HG03196 (cell line): ENCODE data around the gene RDH16.
"Not testable (repeated sequence)": the region's sequence is repeated elsewhere in the genome, so short reads cannot be mapped to it uniquely, and the experiment has no call there.

Source experiments
- ATAC-seq: cut with Tn5 transposase; IDR thresholded peaks from one replicate; pipeline ENCODE4 v1.9.1; 2021; ENCODE audit not compliant: unreplicated experiment

The RDH16 gene

GRCh38 chr12:56954958-56955355 is 2.5 kb downstream of the RDH16 start:
- ATAC-seq = no peak

GRCh38 chr12:56954057-56954957 is 3.1 kb downstream of the RDH16 start:
- no peak for ATAC-seq

GRCh38 chr12:56953314-56953713 is 4.1 kb downstream of the RDH16 start:
- ATAC-seq = no peak

DNA sequence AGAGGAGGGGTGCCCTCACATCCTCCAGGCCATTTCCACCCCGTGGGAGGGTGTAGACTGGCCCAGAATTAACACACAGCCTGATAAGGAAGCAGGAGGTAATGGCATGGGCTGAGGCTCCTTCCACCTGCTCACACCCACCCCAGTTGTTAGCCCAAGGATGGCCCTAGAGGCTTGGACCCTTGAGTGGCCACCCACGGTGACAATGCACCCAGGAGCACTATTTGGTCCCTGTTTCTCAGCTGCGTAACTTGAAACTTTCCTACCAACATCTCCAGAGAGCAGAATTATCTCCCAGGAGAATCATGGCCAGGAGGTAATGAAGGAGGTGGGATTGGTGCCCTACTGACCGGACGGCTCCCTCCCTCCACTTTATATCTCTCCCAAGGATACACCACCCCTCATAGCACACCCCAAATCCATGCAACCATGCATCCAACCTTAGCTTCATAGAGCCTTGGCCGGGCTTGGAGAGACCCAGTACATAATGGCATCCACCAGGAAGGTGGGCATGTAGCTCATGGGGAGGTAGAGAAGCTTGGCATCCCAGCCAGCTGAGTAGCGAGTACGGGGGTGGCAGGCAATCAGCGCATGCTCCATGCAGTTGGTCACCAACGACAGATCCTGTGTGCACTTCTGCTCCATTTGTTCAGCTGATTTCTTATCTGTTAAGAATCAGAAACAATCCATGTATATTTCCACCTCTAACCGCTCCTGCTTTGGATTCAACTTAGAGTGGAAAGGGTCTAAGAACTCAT is 5.6 kb downstream of the RDH16 start:
- no peak for ATAC-seq

- no peak for ATAC-seq
Observed at GRCh38 chr12:56948881-56949280, 8.5 kb downstream of the RDH16 start.

GRCh38 chr12:56948457-56948777 is 9.0 kb downstream of the RDH16 start:
- ATAC-seq = no peak

DNA sequence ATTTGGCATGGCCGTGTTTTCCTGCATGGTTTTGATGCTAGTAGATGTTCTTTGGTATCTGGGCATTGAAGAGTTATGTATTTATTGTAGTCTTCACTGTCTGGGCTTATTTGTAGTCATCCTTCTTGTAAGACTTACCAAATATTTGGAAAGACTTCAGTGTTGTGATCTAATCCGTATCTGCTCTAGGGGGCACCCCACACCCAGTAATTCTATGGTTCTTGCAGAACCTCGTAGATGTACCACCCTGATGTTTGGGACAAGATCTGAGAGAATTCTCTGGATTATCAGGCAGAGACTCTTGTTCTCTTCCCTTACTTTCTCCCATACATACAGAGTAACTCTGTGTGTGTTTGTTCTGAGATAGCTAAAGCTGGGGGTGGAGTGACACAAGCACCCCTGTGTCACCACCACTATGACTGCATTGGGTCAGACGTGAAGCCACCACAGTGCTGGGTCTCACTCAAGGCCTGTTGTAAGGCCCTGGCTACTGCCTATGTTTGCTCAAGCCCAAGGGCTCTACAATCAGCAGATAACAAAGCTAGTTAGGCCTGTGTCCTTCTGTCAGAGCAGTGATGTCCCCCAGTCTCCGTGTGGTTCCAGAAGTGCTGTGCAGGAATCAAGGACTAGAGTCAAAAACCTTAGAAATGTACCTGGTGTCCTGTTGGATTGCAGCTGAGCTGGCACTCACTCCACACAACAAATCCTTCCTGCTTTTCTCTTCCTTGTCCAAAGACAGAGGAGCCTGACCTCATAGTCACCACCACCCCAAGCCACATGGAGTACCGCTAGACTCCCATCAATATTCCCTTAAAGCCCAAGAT is 9.6 kb downstream of the RDH16 start:
- ATAC-seq = no peak

DNA sequence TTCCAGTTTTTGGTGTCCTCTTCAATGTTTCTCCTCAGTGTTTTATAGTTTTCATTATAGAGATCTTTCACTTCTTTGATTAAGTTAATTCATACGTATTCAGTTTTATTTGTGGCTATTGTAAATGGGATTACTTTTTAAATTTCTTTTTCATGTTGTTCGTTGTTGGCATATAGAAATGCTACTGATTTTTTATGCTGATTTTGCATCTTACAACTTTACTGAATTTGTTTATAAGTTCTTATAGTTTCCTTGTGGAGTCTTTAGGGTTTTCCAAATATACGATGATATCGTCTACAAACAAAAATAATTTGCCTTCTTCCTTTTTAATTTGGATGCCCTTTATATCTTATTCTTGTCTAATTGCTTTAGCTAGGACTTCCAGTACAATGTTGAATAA is 13.5 kb downstream of the RDH16 start:
- ATAC-seq = no peak

DNA sequence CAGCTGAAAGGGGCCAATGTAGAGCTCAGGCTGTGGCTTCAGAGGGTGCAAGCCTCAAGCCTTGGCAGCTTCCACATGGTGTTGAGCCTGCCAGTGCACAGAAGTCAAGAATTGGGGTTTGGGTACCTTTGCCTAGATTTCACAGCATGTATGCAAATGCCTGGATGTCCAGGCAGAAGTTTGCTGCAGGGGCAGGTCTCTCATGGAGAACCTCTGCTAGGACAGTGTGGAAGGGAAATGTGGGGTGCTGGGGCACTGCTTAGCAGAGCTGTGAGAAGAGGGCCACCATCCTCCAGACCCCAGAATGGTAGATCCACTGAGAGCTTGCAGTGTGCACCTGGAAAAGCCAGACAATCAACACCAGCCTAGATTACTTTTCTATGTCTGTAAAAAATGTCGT is 14.0 kb downstream of the RDH16 start:
- not testable (repeated sequence) for ATAC-seq

DNA sequence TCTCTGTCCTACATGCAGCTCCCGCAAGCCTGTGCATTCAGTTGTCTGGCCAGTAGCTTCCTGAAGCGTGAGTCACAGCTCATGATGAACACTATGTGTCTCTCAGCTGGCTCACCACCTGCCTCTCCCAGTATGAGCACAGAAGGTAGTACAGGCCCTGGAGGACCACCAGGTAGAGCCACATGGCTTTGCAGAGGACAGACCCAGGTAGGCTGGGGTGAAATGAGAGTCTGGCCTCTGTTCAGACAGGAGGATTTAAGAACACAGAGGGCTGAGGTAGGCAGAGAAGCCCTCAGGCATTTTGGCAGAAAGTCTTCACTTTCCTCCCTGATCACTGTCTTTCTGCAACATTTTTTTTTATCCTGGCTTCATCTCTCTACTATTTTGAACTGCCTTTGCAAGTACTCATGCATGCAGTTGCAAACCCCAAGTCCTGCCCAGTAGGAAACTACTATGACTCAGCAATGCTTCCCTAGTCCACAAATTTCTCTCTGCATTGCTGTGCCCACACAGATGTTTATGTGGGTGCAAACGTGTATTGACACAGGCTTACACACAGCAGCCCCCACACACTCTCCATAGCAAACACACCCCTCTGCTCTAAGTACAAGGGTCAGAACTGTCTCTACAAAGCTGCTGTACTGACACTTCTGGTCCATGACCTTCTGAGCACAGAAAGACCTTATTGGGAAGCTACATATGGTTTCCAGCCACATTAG is 15.9 kb downstream of the RDH16 start:
- no peak for ATAC-seq

DNA sequence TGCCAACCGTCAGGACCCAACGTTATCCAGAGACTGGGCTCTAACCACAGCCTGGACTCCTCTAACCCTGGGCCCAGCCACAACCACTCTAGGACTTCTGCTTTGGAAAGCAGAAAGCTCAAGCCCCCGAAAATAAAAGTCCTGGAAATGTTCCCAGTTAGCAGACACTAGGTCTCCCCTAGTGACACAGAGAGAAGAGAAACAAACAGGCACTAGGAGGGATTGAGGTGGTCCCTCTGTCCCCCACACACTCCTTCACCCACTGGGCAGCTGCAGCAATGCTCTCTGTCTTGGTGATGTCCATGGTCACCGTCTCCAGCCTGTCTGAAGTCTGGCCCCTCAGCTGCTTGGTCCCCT is 16.5 kb downstream of the RDH16 start:
- not testable (repeated sequence) for ATAC-seq

- ATAC-seq = no peak
Observed at GRCh38 chr12:56935752-56936151, 21.7 kb downstream of the RDH16 start.

DNA sequence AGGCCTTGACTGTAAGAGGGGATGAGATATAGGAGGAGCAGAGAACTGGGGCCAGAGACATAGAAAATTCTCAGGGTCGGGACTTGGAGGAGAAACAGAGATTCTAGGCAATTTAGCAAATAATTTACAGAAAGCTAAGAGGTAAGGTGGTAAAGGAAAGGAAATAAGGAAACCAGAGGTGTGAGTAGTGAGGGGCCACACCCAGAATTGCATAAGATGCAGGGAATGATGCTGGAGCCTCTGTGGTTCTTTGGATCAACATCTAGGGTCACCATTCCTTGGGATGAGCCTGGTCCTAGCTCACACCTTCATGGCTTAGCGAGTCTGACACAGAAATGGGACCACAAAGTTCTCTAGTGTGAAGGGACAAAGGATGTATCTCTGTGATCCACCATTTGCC is 22.3 kb downstream of the RDH16 start:
- ATAC-seq = no peak

- no peak for ATAC-seq
Observed at GRCh38 chr12:56933826-56934625, 23.4 kb downstream of the RDH16 start, which contains the start of gene SDR9C7. Gene SDR9C7, minus strand, starts transcription at chr12:56934408. Its CDS starts 147 bp downstream, at chr12:56934261.

DNA sequence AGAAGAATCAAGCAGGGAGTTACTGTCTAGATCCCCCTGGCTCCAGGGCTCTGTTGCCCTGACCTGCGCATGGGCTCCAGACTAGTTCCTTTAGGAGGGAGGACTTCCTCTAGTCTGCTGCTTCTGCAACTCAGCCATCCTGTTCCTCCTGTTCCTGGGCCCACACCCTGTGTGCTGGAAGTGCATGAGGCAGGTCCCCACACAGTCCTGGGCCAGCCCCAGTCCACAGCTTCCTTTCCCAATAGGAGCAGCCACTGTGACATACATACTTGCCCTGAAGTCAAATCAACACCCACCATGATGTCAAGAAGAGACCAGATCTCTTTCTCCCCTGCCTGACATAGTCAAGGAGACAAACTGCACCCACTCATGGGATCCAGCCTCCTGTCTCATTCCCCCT is 24.5 kb downstream of the RDH16 start:
- no peak for ATAC-seq

- ATAC-seq = no peak
Observed at GRCh38 chr12:56932146-56932545, 25.3 kb downstream of the RDH16 start.

GRCh38 chr12:56931474-56931978 is 25.9 kb downstream of the RDH16 start:
- ATAC-seq = no peak

GRCh38 chr12:56930241-56930640 is 27.2 kb downstream of the RDH16 start:
- ATAC-seq = no peak

DNA sequence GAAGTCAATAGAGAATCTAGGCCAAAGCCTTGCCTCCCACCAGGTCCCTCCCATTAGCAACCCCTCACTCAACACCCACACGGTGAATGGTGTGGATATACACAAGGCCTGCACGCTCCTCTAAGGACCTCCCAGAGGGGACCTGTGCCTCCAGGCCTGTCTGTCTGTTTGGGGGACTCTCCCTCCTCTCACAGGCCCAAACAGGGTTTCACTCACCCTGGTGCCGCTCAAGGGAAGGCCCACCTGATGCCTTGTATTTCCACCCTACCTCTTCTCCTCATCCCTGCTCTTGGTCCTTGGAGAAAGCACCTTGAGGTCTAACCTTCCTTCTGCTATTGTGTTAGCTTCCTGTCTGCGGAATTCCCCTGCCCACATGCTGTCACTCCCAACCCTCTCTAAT is 27.6 kb downstream of the RDH16 start:
- no peak for ATAC-seq

DNA sequence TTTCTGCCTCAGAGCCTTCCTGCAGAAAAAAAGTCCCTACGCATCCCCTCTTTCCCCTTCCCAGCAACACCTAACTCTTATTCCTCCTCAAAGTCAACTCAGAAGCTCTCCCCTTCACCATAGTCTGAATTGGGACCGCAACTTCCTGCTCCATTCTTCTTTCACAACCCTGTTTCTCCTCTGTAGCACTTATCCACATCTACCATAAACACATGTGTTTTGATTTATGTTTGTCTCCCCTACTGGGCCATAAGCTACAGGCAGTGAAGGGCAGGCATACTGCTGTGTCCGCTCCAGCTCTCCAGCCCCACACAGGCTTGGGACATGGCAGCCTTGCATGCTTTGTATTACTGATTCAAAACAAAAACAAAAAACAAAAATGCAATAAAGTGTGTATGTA is 29.1 kb downstream of the RDH16 start:
- ATAC-seq = no peak
